ENCODE results near the gene ATG13. TPM values are rescaled to one million over a fixed set of nuclear protein-coding genes. Genes with fewer than 3 reads are reported as not detected.
A peak's percentile ranks its signal among the peaks of the same experiment; 100 is the strongest.

The ATG13 gene
- total RNA-seq, 1 experiment from 2014 or later: 109 TPM

DNA sequence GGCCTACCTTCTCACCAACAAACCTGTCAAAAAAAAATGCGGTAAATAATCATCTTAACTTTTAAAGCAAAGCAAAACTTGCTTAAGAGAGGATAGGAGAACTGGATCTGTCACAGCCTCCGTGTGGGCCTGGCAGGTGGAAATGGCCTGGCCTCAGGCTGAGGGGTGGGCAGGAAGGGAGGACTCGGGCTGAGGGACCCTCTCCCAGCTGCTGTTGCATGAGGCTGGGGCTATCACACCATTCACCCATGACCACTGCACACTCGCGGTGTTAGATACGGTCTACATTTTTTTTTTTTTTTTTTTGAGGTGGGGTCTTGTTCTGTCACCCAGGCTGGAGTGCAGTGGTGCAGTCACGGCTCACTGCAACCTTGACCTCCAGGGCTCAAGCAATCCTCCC is 58.6 kb downstream of the ATG13 start:
- no peak for TF ChIP-seq EZH2 (IDR thresholded peaks at IDR 0.05; ENCODE audit: low read depth)
- TF ChIP-seq, protein P1, sequence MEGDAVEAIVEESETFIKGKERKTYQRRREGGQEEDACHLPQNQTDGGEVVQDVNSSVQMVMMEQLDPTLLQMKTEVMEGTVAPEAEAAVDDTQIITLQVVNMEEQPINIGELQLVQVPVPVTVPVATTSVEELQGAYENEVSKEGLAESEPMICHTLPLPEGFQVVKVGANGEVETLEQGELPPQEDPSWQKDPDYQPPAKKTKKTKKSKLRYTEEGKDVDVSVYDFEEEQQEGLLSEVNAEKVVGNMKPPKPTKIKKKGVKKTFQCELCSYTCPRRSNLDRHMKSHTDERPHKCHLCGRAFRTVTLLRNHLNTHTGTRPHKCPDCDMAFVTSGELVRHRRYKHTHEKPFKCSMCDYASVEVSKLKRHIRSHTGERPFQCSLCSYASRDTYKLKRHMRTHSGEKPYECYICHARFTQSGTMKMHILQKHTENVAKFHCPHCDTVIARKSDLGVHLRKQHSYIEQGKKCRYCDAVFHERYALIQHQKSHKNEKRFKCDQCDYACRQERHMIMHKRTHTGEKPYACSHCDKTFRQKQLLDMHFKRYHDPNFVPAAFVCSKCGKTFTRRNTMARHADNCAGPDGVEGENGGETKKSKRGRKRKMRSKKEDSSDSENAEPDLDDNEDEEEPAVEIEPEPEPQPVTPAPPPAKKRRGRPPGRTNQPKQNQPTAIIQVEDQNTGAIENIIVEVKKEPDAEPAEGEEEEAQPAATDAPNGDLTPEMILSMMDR (conservative IDR thresholded peaks at IDR 0.05): no peak
- Histone ChIP-seq H4K20me1 (ENCODE audit: insufficient read depth) (no peaks in the 10 kb centered on the region; the same call in 1 of the 2 replicates), H3K36me3 (ENCODE audit: low read depth) (peaks cover 3% of the 10 kb centered on the region; the same call in 1 of the 2 replicates), H3K27ac (0 out of 2 replicates have a peak overlapping the region, but pooled peaks have one; percentile 21), H3K9me3 (ENCODE audit: insufficient read depth, low read depth) (no peaks in the 10 kb centered on the region), H3K4me2 (no peak overlapping the region), H3K4me3 (no peak overlapping the region), H3K27me3 (ENCODE audit: insufficient read depth, low read depth) (no peaks in the 10 kb centered on the region), H3K9me2 (ENCODE audit: insufficient read depth) (no peaks in the 10 kb centered on the region), H2AFZ (no peak overlapping the region), H3K4me1 (replicated peaks; ENCODE audit: insufficient read depth) (0 out of 2 replicates have a peak, but pooled peaks cover 5% of the 10 kb centered on the region), H3K79me2 (ENCODE audit: low read depth) (no peaks in the 10 kb centered on the region), H3F3A (ENCODE audit: insufficient read depth, low read depth) (peaks cover 27% of the 10 kb centered on the region; the same call in 1 of the 2 replicates)
- CTCF ChIA-PET: no interaction called here
- intact Hi-C loops (cut with micrococcal nuclease; ENCODE audit: unreplicated experiment): no loop called here
- POLR2A ChIA-PET (ENCODE audit: unreplicated experiment): interaction anchor here (0.8 kb wide), 1 partner anchor 23 kb away, joined by 4 read pairs; no protein-coding TSS in a partner anchor
- no TSS peak for BruUV-seq (replicated peaks)
- no peak for DNase-seq

DNA sequence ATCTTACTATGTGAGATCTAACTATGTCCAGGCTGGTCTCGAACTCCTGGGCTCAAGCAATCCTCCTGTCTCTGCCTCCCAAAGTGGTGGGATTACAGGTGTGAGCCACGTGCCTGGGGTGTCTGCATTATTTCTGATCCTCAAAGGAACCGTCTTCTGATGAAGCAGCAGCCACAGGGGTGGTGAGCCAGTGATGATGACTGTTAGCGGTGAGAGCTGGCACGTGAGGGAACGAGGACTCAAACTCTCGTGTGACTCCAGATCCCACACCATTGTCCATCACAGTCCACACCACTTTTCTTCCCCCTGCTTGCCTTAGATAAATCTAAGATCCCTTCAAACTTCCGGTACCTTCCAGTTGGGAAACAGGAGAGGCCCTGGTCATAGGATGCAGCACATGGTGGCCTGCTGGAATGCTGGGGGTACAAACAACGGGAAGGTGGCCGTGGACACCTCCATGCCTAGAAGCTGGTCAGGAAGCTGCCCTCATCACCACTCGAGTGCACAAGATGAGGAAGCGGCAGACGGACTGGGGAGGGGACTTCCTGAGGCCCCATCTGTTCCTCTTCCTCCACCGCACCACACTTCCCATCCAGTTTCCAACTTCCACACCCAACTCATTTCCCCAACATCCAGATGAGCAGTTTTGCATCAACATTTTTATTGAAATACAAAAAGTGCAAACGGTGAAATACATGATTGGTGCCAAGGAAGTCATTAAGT is 59.2 kb downstream of the ATG13 start:
- TF ChIP-seq EZH2 (IDR thresholded peaks at IDR 0.05; ENCODE audit: low read depth): no peak
- TF ChIP-seq, protein P1 (conservative IDR thresholded peaks at IDR 0.05): no peak
- Histone ChIP-seq H2AFZ (no peak overlapping the region), H3K4me1 (replicated peaks; ENCODE audit: insufficient read depth) (0 out of 2 replicates have a peak, but pooled peaks cover 5% of the 10 kb centered on the region), H3K9me2 (ENCODE audit: insufficient read depth) (no peaks in the 10 kb centered on the region), H3K27me3 (ENCODE audit: insufficient read depth, low read depth) (no peaks in the 10 kb centered on the region), H3K4me2 (no peak overlapping the region), H3K79me2 (ENCODE audit: low read depth) (no peaks in the 10 kb centered on the region), H4K20me1 (ENCODE audit: insufficient read depth) (no peaks in the 10 kb centered on the region; the same call in 1 of the 2 replicates), H3K36me3 (ENCODE audit: low read depth) (peaks cover 3% of the 10 kb centered on the region; the same call in 1 of the 2 replicates), H3K27ac (no peak overlapping the region), H3F3A (ENCODE audit: insufficient read depth, low read depth) (peaks cover 27% of the 10 kb centered on the region; the same call in 1 of the 2 replicates), H3K9me3 (ENCODE audit: insufficient read depth, low read depth) (no peaks in the 10 kb centered on the region), H3K4me3 (no peak overlapping the region)
- POLR2A ChIA-PET (ENCODE audit: unreplicated experiment): no interaction called here
- CTCF ChIA-PET: no interaction called here
- intact Hi-C loops (cut with micrococcal nuclease; ENCODE audit: unreplicated experiment): no loop called here
- no TSS peak for BruUV-seq (replicated peaks)
- DNase-seq: no peak

DNA sequence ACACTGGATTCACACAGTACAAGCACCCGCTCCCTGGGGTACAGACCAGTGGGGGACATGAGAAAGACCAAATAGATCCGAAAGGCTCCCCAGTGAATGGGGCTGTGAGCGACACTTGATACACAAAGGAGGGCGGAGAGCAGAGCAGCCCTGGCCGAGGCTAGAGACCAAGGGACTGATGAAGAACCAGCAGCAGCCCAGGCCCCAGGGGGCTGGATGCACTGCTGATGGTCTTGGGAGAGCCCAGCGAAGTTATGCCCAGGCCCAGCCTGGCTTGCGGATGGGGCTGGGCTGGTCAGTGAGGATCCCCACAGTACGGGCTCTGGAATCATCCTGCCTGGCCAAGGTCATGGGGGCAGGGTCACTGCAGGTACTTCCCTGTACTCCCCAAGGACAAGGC is 59.8 kb downstream of the ATG13 start:
- intact Hi-C loops (cut with micrococcal nuclease; ENCODE audit: unreplicated experiment): no loop called here
- POLR2A ChIA-PET (ENCODE audit: unreplicated experiment): no interaction called here
- DNase-seq: no peak
- H3K27me3 ChIP-seq (ENCODE audit: insufficient read depth, low read depth): no peaks in the 10 kb centered on the region
- no TSS peak for BruUV-seq (replicated peaks)
- H3K9me2 ChIP-seq (ENCODE audit: insufficient read depth): no peaks in the 10 kb centered on the region
- no peak overlapping the region for H3K27ac ChIP-seq
- peaks cover 3% of the 10 kb centered on the region; the same call in 1 of the 2 replicates for H3K36me3 ChIP-seq (ENCODE audit: low read depth)
- 0 out of 2 replicates have a peak, but pooled peaks cover 5% of the 10 kb centered on the region for H3K4me1 ChIP-seq (replicated peaks; ENCODE audit: insufficient read depth)
- H4K20me1 ChIP-seq (ENCODE audit: insufficient read depth): peaks cover 2% of the 10 kb centered on the region; the same call in 1 of the 2 replicates
- H3K4me2 ChIP-seq: no peak overlapping the region
- TF ChIP-seq EZH2 (IDR thresholded peaks at IDR 0.05; ENCODE audit: low read depth): no peak
- TF ChIP-seq, protein P1 (conservative IDR thresholded peaks at IDR 0.05): no peak
- no peaks in the 10 kb centered on the region for H3K9me3 ChIP-seq (ENCODE audit: insufficient read depth, low read depth)
- H3F3A ChIP-seq (ENCODE audit: insufficient read depth, low read depth): peaks cover 27% of the 10 kb centered on the region; the same call in 1 of the 2 replicates
- H3K79me2 ChIP-seq (ENCODE audit: low read depth): no peaks in the 10 kb centered on the region
- no peak overlapping the region for H3K4me3 ChIP-seq
- CTCF ChIA-PET: no interaction called here
- no peak overlapping the region for H2AFZ ChIP-seq

Measured in PC-9 (cell line).